ENCODE data around the gene PRKCQ. TPM values are rescaled to one million over a fixed set of nuclear protein-coding genes. Genes with fewer than 3 reads are reported as not detected.

Gene PRKCQ
- total and polyA plus RNA-seq, 2 of the 8 experiments (the other 6 are each of a cell fraction or from before 2014, with no cell fraction given): 9.1 to 22.6 TPM

- CTCF ChIA-PET (ENCODE audit: partially characterized antibody): interaction anchor here (0.6 to 1.2 kb wide), 6 partner anchors 14 to 1112 kb away, joined by 3 to 6 read pairs (median 3); no protein-coding TSS in a partner anchor
- Histone ChIP-seq H3K4ac (replicated peaks; ENCODE audit: insufficient read length, low read depth, low read length) (no peak overlapping the region), H3K27ac (ENCODE audit: low read depth, low read length) (no peak overlapping the region), H3K23me2 (ENCODE audit: low read depth, low read length) (no peaks in the 10 kb centered on the region), H3K56ac (replicated peaks; ENCODE audit: insufficient read length, low read depth, low read length) (no peak overlapping the region), H3K23ac (ENCODE audit: insufficient read length) (no peak overlapping the region), H3K4me2 (ENCODE audit: insufficient read depth in 1 of 2, low read depth in 2 of 2, low read length in 2 of 2) (no peak overlapping the region), H4K8ac (ENCODE audit: extremely low read depth, insufficient read depth, low read length) (no peak overlapping the region), H2BK20ac (ENCODE audit: low read length) (no peak overlapping the region), H2BK15ac (ENCODE audit: low read length) (no peak overlapping the region), H3K9ac (replicated peaks in 1 of 4; ENCODE audit: extremely low read depth in 1 of 4, low read depth in 3 of 4, low read length in 3 of 4) (no peak overlapping the region), H2AFZ (ENCODE audit: low read length) (no peak overlapping the region), H4K5ac (ENCODE audit: insufficient read length, low read depth, low read length) (no peak overlapping the region), H2BK5ac (ENCODE audit: low read depth, low read length) (no peak overlapping the region), H3K4me3 (ENCODE audit: extremely low read depth in 1 of 4, insufficient read depth in 2 of 4, low read depth in 3 of 4, low read length in 4 of 4) (no peak overlapping the region), H3K36me3 (ENCODE audit: control insufficient read depth in 2 of 4, insufficient read depth in 4 of 4, low read length in 3 of 4) (no peaks in the 10 kb centered on the region), H2BK12ac (ENCODE audit: low read depth, low read length) (no peak overlapping the region), H4K91ac (replicated peaks; ENCODE audit: insufficient read length, low read length) (no peak overlapping the region), H3K79me1 (ENCODE audit: low read depth, low read length) (no peaks in the 10 kb centered on the region), H3K27me3 (replicated peaks in 1 of 4; ENCODE audit: control insufficient read depth in 3 of 4, extremely low read depth in 1 of 4, insufficient read depth in 3 of 4, low read length in 3 of 4) (no peaks in the 10 kb centered on the region), H3K4me1 (replicated peaks in 1 of 4; ENCODE audit: control insufficient read depth in 3 of 4, insufficient read depth in 4 of 4, low read length in 3 of 4) (peaks cover 0 to 15% (median 8%) of the 10 kb centered on the region in 4 experiments; a peak in 3 of 7 replicates), H3K9me3 (ENCODE audit: insufficient read depth in 2 of 2, low read depth in 1 of 2, low read length in 1 of 2) (no peaks in the 10 kb centered on the region), H3K18ac (ENCODE audit: extremely low read depth, low read length) (no peak overlapping the region), H2AK5ac (ENCODE audit: low read depth, low read length) (no peak overlapping the region), H2BK120ac (replicated peaks; ENCODE audit: low read depth, low read length) (no peak overlapping the region), H3K14ac (ENCODE audit: insufficient read length) (no peak overlapping the region), H4K20me1 (replicated peaks in 1 of 2; ENCODE audit: control insufficient read depth in 1 of 2, insufficient read depth in 2 of 2, low read length in 2 of 2) (no peaks in the 10 kb centered on the region), H3K79me2 (ENCODE audit: control insufficient read depth in 1 of 2, insufficient read depth in 2 of 2, low read length in 2 of 2) (no peaks in the 10 kb centered on the region)
- TF ChIP-seq CTCF (IDR thresholded peaks at IDR 0.05; ENCODE audit: control extremely low read depth in 1 of 3, insufficient read depth in 1 of 3, low read depth in 1 of 3, low read length in 3 of 3) (no peak), GABPA (IDR thresholded peaks at IDR 0.05; ENCODE audit: borderline replicate concordance, insufficient read depth, low read length) (no peak), POU5F1 (IDR thresholded peaks at IDR 0.05; ENCODE audit: low read depth, low read length) (no peak), CHD1 (IDR thresholded peaks at IDR 0.05; ENCODE audit: low read depth, low read length) (no peak), RXRA (IDR thresholded peaks at IDR 0.05; ENCODE audit: insufficient read depth, low read depth, low read length) (no peak), RNF2 (IDR thresholded peaks at IDR 0.05; ENCODE audit: borderline replicate concordance, low read depth, low read length, missing control alignments, poor library complexity, severe bottlenecking) (no peak), BACH1 (IDR thresholded peaks at IDR 0.05; ENCODE audit: low read length) (no peak)
- POLR2A ChIA-PET (ENCODE audit: partially characterized antibody): no interaction called here
- FAIRE-seq (no peak), DNase-seq (ENCODE audit: low read depth in 1 of 2, low spot score in 2 of 2) (no peak)
- 80% methylated on average over 4 of the region's 4 CpGs; no CpG with 5 or more reads in 1 of the 2 experiments for WGBS, 2 experiments (ENCODE audit: extremely low coverage in 1 of 2, insufficient coverage in 1 of 2, insufficient read length in 1 of 2, insufficient replicate concordance in 2 of 2, low coverage in 1 of 2, low lambda C conversion rate in 2 of 2, missing lambda C conversion rate in 1 of 2)
These were observed 45.4 kb upstream of the PRKCQ start for GRCh38 chr10:6625428-6625827.
